GM12878 (cell line): ENCODE measurements around the gene SH3D19. TPM values are rescaled to one million over a fixed set of nuclear protein-coding genes. Genes with fewer than 3 reads are reported as not detected.

Experiments used
- BMI1 ChIP-seq: fragments of 450-650 bp; IDR thresholded peaks from 2 replicates; pipeline ENCODE4 v1.6.1; 2016; ENCODE audit warnings: mild to moderate bottlenecking, moderate library complexity, borderline replicate concordance
- CEBPB ChIP-seq, 2 experiments: fragments of 150-350 bp in 1 of 2; IDR thresholded peaks; 2 replicates each; pipeline ENCODE4 v1.6.1; 2012 to 2014; ENCODE audit warnings: low read depth in 2 of 2, low read length in 2 of 2, borderline replicate concordance in 1 of 2, inconsistent platforms in 1 of 2
- CHD4 ChIP-seq: fragments of 200-600 bp; sonication (generic); IDR thresholded peaks from 2 replicates; pipeline ENCODE4 v1.6.1; 2016; ENCODE audit warnings: mild to moderate bottlenecking
- E2F8 ChIP-seq: fragments of 450-650 bp; IDR thresholded peaks from 2 replicates; pipeline ENCODE4 v1.6.1; 2018; ENCODE audit warnings: mild to moderate bottlenecking, low read depth, moderate library complexity; ENCODE audit not compliant: partially characterized antibody
- EED ChIP-seq: sonication (generic); IDR thresholded peaks from 2 replicates; pipeline ENCODE4 v1.6.1; 2016; ENCODE audit warnings: antibody characterized with exemption, low read depth
- ELK1 ChIP-seq: IDR thresholded peaks from 2 replicates; pipeline ENCODE4 v1.6.1; 2012; ENCODE audit warnings: low read depth, low read length, improper control_type of control experiment
- GABPA ChIP-seq: IDR thresholded peaks from 2 replicates; pipeline ENCODE4 v1.6.1; 2014; ENCODE audit warnings: antibody characterized with exemption, low read depth, mild to moderate bottlenecking, inconsistent platforms
- GATAD2B ChIP-seq: fragments of 450-650 bp; conservative IDR thresholded peaks from 2 replicates; pipeline ENCODE4 v1.6.1; 2017; ENCODE audit warnings: low read depth, mild to moderate bottlenecking, moderate library complexity
- IKZF1 ChIP-seq: fragments of 450-650 bp; conservative IDR thresholded peaks from 2 replicates; pipeline ENCODE4 v1.6.1; 2017; ENCODE audit warnings: antibody characterized with exemption, mild to moderate bottlenecking
- IRF3 ChIP-seq: fragments of 450-650 bp; IDR thresholded peaks from 2 replicates; pipeline ENCODE4 v1.6.1; 2014; ENCODE audit warnings: mild to moderate bottlenecking
- KDM1A ChIP-seq: fragments of 200-600 bp; sonication (generic); IDR thresholded peaks from 2 replicates; pipeline ENCODE4 v1.6.1; 2016; ENCODE audit warnings: borderline replicate concordance
- MTA2 ChIP-seq: fragments of 450-650 bp; IDR thresholded peaks from 2 replicates; pipeline ENCODE4 v1.6.1; 2016; ENCODE audit warnings: low read depth, mild to moderate bottlenecking, moderate library complexity
- NKRF ChIP-seq: fragments of 450-650 bp; conservative IDR thresholded peaks from 2 replicates; pipeline ENCODE4 v1.6.1; 2017; ENCODE audit warnings: mild to moderate bottlenecking, moderate library complexity
- NR2C2 ChIP-seq: IDR thresholded peaks from 2 replicates; pipeline ENCODE4 v1.6.1; 2011; ENCODE audit warnings: borderline replicate concordance, low read depth; ENCODE audit not compliant: control insufficient read depth, insufficient read length
- PML ChIP-seq: IDR thresholded peaks from 2 replicates; pipeline ENCODE4 v1.6.1; 2012; ENCODE audit warnings: low read length, inconsistent platforms
- SMARCA5 ChIP-seq: fragments of 450-650 bp; IDR thresholded peaks from 2 replicates; pipeline ENCODE4 v1.6.1; 2017; ENCODE audit warnings: mild to moderate bottlenecking
- SREBF1 ChIP-seq: IDR thresholded peaks from 2 replicates; pipeline ENCODE4 v1.6.1; 2012; ENCODE audit warnings: mild to moderate bottlenecking, low read length
- SREBF2 ChIP-seq: IDR thresholded peaks from 2 replicates; pipeline ENCODE4 v1.6.1; 2012; ENCODE audit warnings: mild to moderate bottlenecking, low read length
- TCF12 ChIP-seq: IDR thresholded peaks from 2 replicates; pipeline ENCODE4 v1.6.1; 2011; ENCODE audit warnings: low read depth, mild to moderate bottlenecking, low read length
- ZBTB4 ChIP-seq: fragments of 450-650 bp; formaldehyde crosslinking; IDR thresholded peaks from 2 replicates; pipeline ENCODE4 v1.4.0; 2022; ENCODE audit warnings: mild to moderate bottlenecking, moderate library complexity
- ZNF24 ChIP-seq: fragments of 450-650 bp; IDR thresholded peaks from 2 replicates; pipeline ENCODE4 v1.6.1; 2017; ENCODE audit warnings: antibody characterized with exemption, mild to moderate bottlenecking
- polyA plus RNA-seq, 11 experiments: library from polyadenylated mRNA; depleted of rRNA in 4 of 11; unstranded in 6 of 11; stranded (reverse) in 5 of 11; fragments of >200 nt; fragmentation: Nextera tagmentation in 4 of 11; fragmentation: Illumina TruSeq in 1 of 11; extraction: Ambion mirVana in 4 of 11; extraction: Trizol in 1 of 11; gene quantifications; 1 replicate in 1 of 11; 2 replicates in 10 of 11; pipeline versions ENCODE4 v1.2.1 to v1.2.3, GENCODE V29; 2011 to 2016; ENCODE audit warnings: inconsistent platforms in 2 of 11, missing spikeins in 2 of 11, low read depth in 1 of 11
- total RNA-seq, 4 experiments: library from RNA; depleted of rRNA in 3 of 4; stranded (reverse); fragments of >200 nt in 3 of 4; fragmentation: Illumina TruSeq in 1 of 4; extraction: Trizol in 1 of 4; gene quantifications; 2 replicates each; pipeline versions ENCODE4 v1.2.1 to v1.2.3, GENCODE V29; 2013 to 2021

The SH3D19 gene
- total and polyA plus RNA-seq, 10 of the 15 experiments (the other 5 are each of a cell fraction or from before 2014, with no cell fraction given), result 0.03 to 6.9 (median 0.33) TPM; not detected in 3

- no peak for TF ChIP-seq ZBTB4 (CRISPR knock-in tag)
- no peak for TF ChIP-seq BMI1
- no peak for TF ChIP-seq PML
- no peak for TF ChIP-seq NR2C2
- no peak for TF ChIP-seq CHD4
- TF ChIP-seq KDM1A, result no peak
- TF ChIP-seq CEBPB (IDR thresholded peaks at IDR 0.05; ENCODE audit: borderline replicate concordance in 1 of 2, low read depth in 2 of 2, low read length in 2 of 2), result no peak
- no peak for TF ChIP-seq SREBF1
- no peak for TF ChIP-seq NKRF
- no peak for TF ChIP-seq SREBF2
- TF ChIP-seq IKZF1, result no peak
- 0 out of 2 replicates have a peak, but pooled peaks have one; percentile 39 for TF ChIP-seq IRF3
- 0 out of 2 replicates have a peak, but pooled peaks have one; percentile 39 for TF ChIP-seq SMARCA5
- no peak for TF ChIP-seq TCF12
- TF ChIP-seq ELK1, result no peak
- TF ChIP-seq GATAD2B, result no peak
- TF ChIP-seq EED, result no peak
- no peak for TF ChIP-seq ZNF24
- no peak for TF ChIP-seq E2F8
- no peak for TF ChIP-seq GABPA
- no peak for TF ChIP-seq MTA2
Measured at GRCh38 chr4:151362404-151363164, 37.2 kb upstream of the SH3D19 start (continued).
